ENCODE measurements around the gene LRRC51.

Gene LRRC51

DNA sequence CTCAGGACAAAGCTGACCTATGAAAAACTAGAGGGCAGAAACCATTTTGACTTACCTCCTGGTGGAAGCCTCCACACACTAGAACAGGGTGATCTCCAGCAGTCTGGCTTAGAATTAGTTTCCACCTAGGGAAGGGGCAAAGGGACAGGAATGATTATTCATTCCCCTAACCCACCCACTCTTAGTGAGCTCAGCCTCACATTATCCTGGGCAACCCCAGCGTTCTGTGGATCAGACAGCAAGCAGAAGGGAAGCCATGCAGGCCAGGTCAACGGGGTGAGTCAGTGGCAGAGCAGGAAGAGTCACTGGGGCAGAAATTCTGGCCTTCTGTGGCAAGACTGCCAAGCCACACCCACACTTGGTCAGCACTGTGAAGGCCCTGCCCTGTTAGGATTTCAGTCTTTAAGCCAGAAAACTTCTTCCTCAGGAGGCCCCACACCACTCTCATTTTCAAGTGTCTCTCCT is 10.8 kb upstream of the LRRC51 start:
- DNase-seq (ENCODE audit: low read depth in 2 of 2), result no peak

DNA sequence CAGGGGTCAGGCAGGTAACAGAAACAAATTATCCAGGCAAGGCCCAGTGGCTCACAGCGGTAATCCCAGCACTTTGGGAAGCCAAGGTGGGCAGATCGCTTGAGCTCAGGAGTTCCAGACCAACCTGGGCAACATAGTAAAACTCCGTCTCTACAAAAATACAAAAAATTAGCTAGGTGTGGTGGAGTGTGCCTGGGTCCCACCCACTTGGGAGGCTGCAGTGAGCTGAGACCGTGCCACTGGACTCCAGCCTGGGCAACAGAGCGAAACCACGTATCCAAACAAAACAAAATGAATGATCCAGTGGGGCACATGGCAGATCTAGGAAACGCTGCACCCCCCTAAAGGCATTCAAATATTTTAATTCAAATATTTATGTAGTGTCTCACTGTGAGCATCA is 10.2 kb upstream of the LRRC51 start:
- DNase-seq (ENCODE audit: low read depth in 2 of 2), result no peak

DNA sequence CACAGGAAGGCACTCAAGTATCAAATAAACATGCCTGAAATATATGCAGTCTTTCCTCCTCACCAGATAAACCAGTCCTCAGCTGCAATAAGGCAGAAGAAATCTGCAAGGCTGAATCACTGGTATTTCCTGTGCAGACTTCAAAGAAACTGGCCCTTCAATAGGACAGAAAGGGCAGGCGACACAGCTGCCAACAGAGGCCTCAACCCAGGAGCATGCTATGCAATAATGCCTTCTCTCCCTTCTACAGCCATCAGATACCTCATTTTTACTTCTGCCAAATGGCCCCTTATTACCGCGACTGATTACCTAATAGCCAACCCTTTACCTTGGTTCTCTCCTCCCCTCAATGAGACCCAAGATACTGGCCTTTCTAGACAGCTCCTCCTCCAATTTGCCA is 8.3 kb upstream of the LRRC51 start:
- DNase-seq (ENCODE audit: low read depth in 2 of 2), result no peak

DNA sequence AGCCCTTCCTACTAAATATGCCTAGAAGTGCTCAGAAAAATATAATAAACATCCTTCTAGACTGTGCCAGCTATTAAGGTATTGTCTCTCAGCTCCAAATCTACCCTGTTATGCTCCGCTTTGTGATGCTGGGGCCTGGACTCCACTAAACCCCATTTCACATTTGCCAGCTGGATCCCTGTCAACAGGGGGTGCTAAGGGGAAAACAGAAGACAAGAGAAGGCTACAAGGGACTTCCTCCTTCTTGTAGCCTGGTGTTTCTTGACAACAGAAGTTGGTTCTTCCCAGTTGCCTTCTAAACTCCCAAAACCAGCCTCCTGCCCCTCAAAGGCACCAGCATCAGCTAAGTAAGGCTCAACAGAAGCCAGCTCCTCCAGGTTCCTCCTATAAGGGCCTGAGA is 5.5 kb upstream of the LRRC51 start:
- DNase-seq (ENCODE audit: low read depth in 2 of 2), result no peak

DNA sequence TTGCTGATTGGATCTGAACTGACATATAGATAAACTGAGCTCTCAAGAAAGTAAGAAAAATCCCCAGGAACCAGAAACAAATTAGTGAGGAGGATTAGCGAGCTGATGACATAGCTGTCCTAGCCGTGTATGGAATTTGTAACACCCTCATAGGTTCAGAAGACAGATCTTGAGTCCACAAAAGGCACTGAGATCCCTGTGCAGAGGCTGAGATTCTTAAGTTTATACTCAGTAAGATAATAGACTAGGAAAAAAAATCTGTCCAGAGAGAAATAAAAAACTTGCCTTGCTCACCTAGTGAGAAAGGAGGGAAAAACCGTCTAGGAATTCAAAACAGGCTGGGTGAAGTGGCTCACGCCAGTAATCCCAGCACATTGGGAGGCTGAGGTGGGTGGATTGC is 4.9 kb upstream of the LRRC51 start:
- DNase-seq (ENCODE audit: low read depth in 2 of 2), result no peak

DNA sequence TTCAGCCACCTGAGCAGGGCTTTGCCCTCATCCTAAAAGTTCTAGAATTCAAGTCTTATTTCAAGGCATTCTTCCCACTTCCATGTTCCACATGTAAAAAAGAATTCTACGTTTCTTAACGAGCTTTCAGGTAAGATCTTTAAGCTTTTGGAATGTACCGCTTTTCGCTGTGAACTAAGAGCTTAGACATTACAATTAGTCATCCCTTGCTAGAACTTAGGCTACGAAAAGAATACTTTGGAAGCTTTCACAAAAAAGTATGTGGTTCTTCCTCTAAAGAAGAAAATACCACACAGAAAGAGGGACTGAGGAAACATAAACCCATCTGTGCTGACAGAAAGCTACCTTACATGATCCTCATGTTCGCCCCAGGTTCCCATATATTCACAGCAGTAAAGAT is 2.2 kb upstream of the LRRC51 start:
- no peak for DNase-seq (ENCODE audit: low read depth in 2 of 2)

DNA sequence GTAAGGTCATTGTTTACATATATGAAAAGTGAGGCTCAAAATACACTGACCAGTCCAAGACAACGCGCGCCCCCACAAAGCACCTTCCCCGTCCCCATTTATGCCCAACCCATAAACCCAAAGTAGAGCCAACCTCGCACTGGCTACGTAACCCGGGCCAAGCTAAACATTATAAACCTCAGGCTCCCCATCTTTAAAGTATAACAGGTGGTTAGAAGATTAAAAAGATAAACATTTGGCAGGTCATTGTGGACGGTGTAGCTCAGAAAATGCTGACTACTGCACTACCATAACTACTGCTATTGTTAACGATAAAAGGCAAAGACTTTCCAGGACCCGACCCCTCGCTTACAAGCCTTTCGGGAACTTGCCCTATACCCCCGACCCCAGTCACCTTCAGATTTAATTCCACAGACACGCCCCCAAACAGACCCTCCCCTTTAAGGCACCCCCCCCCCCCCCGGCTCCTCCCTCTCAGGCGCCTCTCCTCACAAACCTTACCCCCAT is 778 bp upstream of the LRRC51 start:
- DNase-seq (ENCODE audit: low read depth in 2 of 2), result no peak

DNA sequence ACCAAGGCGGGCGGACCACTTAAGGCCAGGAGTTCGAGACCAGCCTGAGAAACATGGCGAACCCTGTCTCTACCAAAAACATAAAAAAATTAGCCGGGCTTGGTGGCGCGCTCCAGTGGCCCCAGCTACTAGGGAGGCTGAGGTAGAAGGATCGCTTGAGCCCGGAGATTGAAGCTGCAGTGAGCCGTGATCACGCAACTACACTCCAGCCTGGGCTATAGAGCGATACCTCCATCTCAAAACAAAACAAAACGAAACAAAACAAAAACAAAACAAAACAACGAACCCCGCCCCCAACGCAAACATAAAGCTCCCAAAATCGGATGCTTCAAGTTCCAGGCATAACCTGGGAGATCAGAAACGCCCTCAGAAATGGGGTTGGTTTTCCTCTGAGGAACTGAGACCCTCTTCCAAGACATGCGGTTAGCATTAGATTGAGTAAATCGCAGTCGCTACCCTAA is 564 bp downstream of the LRRC51 start:
- DNase-seq (ENCODE audit: low read depth in 2 of 2), result no peak

DNA sequence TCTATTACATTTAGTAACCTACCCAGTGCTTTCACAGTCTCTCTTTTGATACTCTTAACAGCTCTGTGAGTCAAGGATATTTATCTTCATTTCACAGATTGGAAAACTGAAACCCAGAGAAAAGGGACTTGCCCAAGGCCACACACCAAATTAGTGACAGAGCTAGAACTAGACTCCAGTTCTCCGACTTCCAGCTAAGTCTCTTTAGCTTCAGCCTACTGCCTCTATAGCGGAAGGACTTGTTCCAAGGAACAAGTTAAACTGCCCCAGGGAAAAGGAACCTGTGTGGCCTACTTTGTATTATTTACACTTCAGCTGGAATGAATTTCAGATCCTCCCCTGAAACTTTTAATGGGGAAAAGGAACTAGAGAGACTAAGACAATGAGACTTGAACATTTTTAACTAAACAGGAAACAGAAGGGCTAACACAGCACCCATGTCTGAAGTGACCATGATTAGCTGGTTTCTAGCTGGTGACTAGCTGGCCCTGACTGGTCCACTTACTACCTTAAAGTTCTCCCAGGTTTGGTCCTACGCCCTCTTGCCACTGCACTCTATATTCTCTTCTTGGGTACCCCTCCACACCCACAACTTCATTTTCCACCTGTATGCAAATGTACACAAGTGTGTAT is 1.3 kb downstream of the LRRC51 start:
- no peak for DNase-seq (ENCODE audit: low read depth in 2 of 2)

DNA sequence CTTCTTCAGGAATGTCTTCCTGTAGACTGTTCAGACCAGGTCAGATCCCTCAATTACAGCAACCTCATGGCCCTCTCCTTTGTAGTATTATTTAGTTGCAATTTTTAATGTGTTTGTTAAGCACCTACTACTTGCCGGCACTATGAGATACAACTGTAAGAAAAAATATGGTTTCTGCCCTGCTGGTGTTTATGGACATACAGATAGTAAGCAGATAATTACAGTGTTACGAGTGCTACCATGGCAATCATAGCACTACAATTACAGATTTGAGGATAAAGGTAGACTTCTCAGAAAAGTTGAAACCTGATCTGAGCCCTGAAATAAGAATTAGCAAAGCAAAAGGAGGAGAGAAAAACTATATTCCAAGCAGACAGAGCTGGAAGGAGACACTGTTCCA is 2.8 kb downstream of the LRRC51 start:
- DNase-seq (ENCODE audit: low read depth in 2 of 2), result no peak

DNA sequence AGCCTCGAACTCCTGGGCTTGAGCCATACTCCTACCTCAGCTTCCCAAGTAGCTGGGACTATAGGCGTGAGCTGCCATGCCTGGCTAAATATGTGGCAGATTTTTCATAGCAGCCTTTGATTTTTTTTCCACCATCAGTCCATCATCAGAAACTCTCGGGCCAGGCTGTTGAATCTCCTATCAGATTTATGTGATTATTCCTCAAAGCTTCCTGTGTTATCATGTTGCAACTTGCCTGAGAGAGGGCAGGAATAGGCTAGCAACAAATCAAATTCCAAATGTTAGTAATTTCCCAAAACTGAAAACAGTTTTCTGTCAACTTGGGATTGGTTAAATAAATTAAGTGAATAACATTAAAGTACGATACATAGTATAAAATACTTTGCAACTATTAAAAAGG is 3.4 kb downstream of the LRRC51 start:
- no peak for DNase-seq (ENCODE audit: low read depth in 2 of 2)

DNA sequence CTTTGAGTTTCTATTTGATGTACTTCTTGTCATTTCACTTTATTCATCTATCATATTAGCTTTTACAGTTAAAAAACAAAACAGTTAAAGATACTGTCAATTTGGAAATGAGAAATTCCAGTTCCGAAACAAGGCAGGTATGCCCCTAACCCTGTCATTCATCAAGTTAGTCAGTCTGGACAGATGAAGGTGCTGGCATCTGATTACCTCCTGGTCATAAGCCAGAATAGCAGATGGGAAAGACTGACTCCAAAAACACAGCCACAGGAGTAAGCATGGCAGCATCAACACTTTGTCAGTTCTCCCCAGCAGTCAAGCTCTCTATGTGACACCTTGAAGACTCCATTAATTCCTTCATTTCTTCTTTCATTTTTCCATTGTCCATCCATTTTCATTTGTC is 4.3 kb downstream of the LRRC51 start:
- DNase-seq (ENCODE audit: low read depth in 2 of 2), result no peak

DNA sequence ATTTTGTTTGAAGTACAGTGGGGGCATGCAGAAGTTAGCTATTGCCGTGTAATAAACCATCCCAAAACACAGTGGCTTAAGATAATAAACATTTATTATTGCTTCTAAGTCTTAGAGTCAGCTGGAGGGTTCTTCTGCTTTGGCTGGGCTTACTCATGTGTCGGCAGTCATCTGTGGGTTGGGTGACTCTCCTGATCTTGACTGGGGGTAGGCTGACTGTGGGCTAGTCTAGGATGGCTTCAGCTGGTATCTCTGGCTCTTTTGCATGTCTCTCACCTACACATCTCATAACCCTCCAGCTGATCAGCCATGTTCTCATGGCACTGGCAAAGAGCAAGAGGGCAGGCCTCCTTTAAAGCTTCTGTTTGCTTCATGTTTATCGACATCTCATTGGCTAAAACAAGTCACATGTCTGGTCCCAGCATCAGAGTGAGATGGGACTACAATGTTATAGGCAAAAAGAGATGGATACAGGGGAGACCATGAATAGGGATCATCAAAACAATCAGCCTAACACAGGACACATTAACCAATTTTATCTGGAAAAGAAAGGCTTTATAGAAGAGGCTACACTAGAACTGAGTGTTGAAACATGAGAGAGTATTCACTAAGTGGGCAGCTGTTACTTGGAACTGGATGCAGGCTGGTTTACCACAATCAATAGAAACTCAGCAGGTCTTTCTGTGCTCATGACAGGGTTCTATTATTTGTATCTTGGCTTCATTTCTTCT is 5.1 kb downstream of the LRRC51 start:
- DNase-seq (ENCODE audit: low read depth in 2 of 2), result no peak

DNA sequence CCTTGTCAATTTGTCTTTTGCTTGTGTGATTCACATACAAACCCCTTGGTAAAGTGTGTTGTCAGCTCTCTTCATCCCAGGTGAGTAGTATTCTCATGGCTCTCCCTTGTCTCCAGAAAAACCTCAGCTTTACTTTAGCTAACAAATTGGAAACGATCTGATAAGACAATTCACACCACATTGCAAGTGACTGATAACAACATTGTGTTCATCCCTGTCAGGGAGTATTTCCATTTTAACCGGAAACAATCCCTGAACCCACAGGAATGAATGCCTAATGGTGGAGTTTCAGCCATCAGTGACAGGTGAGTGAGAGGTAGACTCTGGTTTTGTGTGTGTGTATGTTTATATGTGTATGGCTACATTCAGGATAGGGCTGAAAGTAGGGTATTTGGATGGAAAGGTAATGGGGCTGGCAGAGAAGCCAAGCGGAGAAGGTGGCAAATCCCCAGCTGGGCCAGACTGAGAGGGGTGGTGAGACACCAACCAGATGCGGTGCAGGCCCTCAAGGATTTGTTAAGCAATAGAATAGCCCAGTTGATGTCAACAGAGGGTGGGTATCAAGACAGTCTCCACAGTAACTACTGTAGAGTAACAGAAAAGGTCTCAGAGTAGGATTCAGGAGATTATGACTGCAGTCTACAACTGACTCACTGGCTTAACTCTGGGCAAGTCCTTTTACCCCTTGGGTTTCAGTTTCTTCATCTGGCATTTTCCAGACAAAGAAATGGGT is 7.6 kb downstream of the LRRC51 start:
- DNase-seq (ENCODE audit: low read depth in 2 of 2), result no peak

DNA sequence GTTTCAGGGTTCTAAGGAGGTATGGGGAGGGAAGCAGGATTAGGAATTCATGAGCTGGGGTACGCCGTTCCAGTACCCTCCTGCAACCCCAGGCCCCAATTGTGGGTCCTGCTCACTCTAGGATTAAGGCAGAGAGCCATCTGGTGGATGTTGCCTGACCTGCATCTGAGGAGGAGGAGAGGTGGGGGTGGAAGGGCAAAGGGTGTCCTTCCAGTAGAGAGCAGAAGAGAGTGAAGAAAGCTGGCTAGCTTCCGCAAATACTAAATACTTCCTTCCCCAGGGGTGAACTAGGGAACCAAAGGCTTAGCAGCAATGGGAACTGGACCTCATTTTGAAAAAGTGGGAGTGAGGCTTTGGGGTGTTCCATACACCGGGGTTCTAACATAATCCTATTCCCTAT is 10.6 kb downstream of the LRRC51 start:
- DNase-seq (ENCODE audit: low read depth in 2 of 2), result peak in 1 of 2 donors; percentile 44

DNA sequence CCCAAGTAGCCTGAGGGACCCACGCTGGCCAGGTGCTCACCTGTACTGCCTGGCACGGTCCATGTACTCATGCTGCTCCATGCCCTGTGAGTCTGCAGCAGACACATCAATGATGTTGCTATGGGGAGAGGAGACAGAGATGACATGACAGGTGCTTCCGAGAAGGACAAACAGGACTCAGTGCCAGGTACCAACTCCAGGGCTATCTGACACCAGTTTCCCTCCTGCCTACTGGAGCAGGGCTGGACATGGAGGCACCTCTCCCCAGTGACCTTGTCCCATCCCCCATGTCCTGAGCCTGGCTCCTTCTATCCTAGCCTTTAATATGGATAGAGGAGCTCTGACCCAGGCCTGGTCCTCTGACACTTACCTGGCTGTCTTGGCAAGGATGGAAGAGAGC is 18.1 kb downstream of the LRRC51 start:
- DNase-seq (ENCODE audit: low read depth in 2 of 2), result no peak

DNA sequence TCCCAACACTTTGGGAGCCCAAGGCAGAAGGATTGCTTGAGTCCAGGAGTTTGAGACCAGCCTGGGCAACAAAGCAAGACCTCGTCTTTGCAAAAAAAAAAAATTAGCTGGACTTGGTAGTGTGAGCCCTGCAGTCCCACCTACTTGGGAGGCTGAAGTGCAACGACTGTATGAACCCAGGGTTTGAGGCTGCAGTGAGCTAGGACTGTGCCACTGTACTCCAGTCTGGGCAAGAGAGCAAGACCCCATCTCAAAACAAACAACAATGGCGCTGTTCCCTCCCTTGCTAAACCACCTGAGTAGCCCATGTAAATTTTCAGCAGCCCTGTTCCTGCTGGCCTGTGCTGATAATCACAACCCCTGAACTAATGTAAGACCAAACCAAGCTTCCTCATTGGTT is 19.4 kb downstream of the LRRC51 start:
- DNase-seq (ENCODE audit: low read depth in 2 of 2), result no peak

DNA sequence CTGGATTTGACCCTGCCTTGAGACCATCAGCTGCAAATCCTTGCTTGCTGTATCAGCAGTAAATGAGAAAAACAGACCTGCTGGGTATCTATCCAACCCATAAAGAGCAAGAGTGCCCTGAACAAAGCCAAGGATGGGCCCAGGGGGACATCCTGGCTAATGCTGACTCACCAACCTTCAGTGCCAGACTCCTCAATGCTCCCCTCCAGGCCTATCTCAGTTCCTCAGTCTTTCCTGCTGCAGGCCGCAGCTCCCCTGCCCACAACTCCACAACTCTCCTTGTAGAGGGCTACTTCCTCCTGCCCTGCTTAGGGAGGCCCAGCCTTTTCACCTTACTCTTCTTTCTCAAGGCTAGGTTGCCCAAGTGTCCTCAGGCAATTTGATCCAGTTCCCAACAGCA is 19.8 kb downstream of the LRRC51 start:
- no peak for DNase-seq (ENCODE audit: low read depth in 2 of 2)

DNA sequence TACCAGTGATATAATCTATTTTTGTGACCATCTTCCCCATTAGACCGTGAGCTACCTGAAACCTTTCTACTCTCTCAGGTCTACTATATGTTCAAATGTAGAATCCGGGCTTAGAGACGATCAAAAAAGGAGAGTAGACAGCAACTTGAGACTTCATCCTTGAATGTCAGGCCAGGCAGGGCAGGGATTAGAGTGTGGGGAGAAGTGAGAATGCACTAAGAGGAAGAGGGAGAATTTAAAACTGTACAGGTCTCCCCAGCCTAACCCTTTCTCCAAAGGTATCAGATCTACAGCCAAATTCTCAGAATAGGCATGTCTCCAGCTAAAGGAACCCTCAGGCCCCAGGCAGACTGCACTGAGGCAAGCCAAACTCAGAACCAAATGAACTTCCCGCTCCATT is 21.5 kb downstream of the LRRC51 start:
- DNase-seq (ENCODE audit: low read depth in 2 of 2), result no peak

DNA sequence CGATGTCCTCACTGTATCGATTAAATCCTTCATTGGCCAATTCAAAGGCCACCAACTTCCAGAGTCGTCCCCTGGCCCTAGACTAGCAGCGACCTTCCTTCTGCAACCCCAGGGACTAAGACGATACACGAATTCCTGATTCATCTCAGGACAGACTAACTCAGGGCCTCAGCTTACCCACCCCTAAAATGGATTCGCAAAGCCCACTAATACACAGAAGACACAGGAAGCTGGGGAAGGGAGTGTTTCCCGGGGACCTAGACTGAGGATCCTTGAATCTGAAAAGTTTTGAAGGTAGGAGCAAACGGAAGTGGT is 21.9 kb downstream of the LRRC51 start:
- DNase-seq (ENCODE audit: low read depth in 2 of 2), result no peak

DNA sequence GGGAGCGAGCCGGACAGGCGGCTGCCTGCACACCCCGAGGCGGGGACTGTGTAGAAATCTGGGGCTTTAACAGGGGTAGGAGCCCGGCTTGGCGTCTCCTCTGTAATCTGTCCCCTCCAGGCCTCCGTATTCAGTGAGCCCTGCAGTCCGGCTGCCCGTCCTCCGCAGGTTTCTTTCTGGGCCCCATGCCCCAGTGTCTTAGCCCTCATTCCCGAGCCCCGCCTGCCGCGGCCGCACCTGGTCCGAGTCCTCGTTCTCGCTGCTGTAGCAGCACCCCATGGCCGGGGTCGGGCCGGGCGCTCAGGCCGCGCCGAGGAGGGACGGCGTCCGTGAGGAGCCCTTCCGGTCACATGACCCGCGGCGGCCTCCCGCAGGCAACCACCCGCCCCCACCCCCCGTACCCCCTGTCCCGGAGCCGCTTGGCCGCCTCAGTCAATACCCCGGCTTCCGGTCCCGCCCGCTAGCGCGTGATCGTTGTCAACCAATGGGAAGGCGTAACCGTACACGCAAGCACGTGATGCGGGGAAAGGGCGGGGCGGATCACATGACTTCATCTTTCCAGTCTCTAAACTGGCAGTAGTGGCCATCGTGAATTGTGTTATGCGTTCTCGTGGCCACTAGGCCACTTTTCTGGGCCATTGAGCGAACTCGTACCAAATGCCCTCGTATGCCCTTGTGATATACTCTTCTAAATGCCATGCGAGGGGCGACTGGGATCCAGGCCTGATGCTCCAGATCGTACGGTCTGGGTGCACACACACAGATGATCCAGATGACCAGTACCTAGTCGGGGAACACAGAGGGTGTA is 22.5 kb downstream of the LRRC51 start, which contains the start of gene LAMTOR1:
LAMTOR1 (minus strand) TSS at position 352 of the 808 bp plus-strand sequence; CDS start at position 279, 73 bp downstream.
- peak; percentile 96 for DNase-seq (ENCODE audit: low read depth in 2 of 2)

DNA sequence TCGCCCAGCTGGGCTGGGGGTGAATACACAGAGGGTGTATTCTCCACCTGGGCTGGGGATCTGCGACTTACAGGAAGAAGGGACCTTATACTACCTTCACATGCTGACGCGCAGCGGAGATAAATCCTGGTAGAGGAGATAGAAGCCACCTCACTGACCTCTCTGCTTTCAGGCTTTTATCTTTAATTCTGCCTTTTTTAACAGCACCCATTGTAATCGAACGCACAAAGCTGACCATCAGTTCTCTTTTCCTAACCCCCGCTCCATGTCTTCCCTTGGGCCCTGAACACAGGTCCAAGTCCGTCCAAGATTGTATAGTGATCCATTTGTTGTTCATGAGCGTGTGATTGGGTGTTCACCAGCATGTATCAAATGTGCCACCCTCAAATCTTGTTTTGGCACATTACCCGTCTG is 23.1 kb downstream of the LRRC51 start:
- no peak for DNase-seq (ENCODE audit: low read depth in 2 of 2)
